Right atrium auricular region (tissue), 2 donors: Measurements from ENCODE around the gene CCDC180. TPM values are rescaled to one million over a fixed set of nuclear protein-coding genes. Genes with fewer than 3 reads are reported as not detected.

Experiments used
- DNase-seq: peaks from one replicate; pipeline ENCODE4 v3.0.0-alpha.2; 2019; ENCODE audit warnings: low spot score
- H3K27ac ChIP-seq, 2 donors: fragments of 200-600 bp; sonication (generic); 1 replicate in 1 of 2; 2 replicates in 1 of 2; pipeline ENCODE4 v1.5.1; 2016 to 2019
- H3K27me3 ChIP-seq, 2 donors: fragments of 200-600 bp; sonication (generic); one replicate each; pipeline versions ENCODE4 v1.5.1 to v1.6.0; 2017 to 2019
- H3K36me3 ChIP-seq: fragments of 200-600 bp; sonication (generic); one replicate; pipeline ENCODE4 v1.5.1; 2016
- H3K4me1 ChIP-seq, 2 donors: fragments of 200-600 bp; sonication (generic); one replicate each; pipeline versions ENCODE4 v1.5.1 to v1.6.0; 2017 to 2019
- H3K4me3 ChIP-seq, 2 donors: fragments of 200-600 bp; sonication (generic); 1 replicate in 1 of 2; 2 replicates in 1 of 2; pipeline ENCODE4 v1.5.1; 2017 to 2019; ENCODE audit warnings: mild to moderate bottlenecking in 1 of 2, moderate library complexity in 1 of 2
- H3K9me3 ChIP-seq, 2 donors: fragments of 200-600 bp; sonication (generic); one replicate each; pipeline ENCODE4 v1.5.1; 2019
- total RNA-seq, 2 donors: library from RNA; depleted of rRNA; stranded (reverse); fragments of >200 nt; gene quantifications; one replicate each; pipeline ENCODE4 v1.1.0, GENCODE V29; 2016
- TF ChIP-seq, protein P1 (sequence below), 2 donors: fragments of 200-600 bp; sonication (generic); IDR thresholded peaks; one replicate each; pipeline ENCODE4 v1.5.1; 2019; ENCODE audit warnings: antibody characterized with exemption in 2 of 2

The CCDC180 gene
- total RNA-seq, 2 donors from 2014 or later = 0.96 to 0.98 TPM

DNA sequence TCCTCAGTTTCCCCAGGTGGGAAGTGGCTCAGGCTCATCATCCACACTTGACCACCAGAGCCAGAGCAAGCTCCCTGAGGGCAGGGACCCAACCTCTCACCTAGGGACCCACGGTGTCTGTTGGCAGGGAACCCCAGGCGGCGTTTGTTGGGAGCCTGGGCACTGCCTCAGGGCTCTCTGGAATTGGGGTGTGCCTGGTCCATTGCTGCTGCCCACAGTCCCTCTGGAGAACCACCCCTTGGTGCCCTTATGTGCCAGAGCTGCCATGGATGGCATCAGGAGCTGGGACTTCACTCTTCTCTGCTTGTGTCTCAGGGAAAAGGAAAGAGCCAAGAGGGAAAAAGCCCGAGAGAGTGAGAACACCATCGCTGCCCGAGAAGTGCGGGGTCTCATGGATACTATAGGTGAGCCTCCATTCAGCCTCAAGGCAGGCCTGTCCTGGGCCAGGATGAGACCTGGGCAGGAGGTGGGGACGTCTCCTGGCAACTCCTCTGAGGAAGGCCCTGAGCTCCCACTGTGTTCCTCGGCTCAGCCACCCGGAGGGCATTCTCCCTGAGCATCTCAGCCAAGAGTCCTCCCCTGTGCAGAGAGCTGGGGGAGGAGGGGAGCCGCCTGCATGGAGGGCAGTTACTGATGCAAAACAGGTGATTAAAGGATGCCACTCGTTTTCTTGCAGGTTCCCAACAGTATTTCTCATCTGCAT, 4.5 kb downstream of the CCDC180 start:
- no peaks in the 10 kb centered on the region for H3K27me3 ChIP-seq
- TF ChIP-seq, protein P1, sequence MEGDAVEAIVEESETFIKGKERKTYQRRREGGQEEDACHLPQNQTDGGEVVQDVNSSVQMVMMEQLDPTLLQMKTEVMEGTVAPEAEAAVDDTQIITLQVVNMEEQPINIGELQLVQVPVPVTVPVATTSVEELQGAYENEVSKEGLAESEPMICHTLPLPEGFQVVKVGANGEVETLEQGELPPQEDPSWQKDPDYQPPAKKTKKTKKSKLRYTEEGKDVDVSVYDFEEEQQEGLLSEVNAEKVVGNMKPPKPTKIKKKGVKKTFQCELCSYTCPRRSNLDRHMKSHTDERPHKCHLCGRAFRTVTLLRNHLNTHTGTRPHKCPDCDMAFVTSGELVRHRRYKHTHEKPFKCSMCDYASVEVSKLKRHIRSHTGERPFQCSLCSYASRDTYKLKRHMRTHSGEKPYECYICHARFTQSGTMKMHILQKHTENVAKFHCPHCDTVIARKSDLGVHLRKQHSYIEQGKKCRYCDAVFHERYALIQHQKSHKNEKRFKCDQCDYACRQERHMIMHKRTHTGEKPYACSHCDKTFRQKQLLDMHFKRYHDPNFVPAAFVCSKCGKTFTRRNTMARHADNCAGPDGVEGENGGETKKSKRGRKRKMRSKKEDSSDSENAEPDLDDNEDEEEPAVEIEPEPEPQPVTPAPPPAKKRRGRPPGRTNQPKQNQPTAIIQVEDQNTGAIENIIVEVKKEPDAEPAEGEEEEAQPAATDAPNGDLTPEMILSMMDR (IDR thresholded peaks at IDR 0.05) = no peak
- H3K4me1 ChIP-seq = peaks cover 0 to 7% of the 10 kb centered on the region in 2 donors
- DNase-seq = no peak
- no peak overlapping the region for H3K4me3 ChIP-seq
- no peak overlapping the region for H3K27ac ChIP-seq
- peaks cover 29% of the 10 kb centered on the region for H3K36me3 ChIP-seq
- no peaks in the 10 kb centered on the region for H3K9me3 ChIP-seq

DNA sequence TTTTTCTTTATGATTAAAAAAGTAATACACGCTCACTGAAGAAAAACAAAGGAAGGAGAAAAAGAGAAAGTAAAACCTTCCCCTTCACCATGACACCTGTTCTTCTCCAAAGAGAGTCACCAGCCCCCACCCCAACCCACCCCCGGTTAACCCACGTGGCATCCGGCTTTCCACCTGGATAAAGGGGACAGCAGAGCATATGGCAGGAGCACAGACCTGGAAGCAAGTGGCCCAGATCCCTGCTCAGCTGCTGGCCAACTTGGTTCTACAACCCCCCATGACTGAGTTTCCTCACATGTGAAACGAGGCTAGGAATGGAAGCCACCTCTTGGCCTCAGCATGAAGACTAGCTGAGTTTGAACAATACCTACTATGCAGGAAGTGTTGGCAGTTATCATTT, 5.1 kb downstream of the CCDC180 start:
- peaks cover 0 to 1% of the 10 kb centered on the region in 2 donors for H3K4me1 ChIP-seq
- no peak overlapping the region for H3K4me3 ChIP-seq
- TF ChIP-seq, protein P1 (IDR thresholded peaks at IDR 0.05) = no peak
- DNase-seq = no peak
- no peak overlapping the region for H3K27ac ChIP-seq
- no peaks in the 10 kb centered on the region for H3K9me3 ChIP-seq
- no peaks in the 10 kb centered on the region for H3K27me3 ChIP-seq
- peaks cover 35% of the 10 kb centered on the region for H3K36me3 ChIP-seq

DNA sequence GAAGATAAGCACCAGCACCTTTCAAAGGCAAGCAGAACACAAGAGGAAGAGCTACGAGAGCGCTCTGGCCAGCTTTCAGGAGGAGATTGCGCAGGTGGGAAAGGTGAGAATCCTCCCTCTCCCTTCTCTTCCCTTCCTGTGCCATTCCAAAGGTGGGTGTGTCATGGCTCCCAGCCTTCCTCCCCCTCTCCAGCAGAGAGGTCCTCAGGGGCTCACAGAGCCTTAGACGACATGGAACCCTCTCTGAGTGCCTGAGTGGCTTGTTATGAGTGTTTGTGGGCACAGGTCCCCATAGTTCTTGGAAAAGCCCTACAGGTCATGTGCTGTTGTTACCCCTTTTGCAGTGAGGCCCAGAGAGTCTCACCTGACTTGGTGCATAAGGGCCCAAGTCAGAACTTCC, 5.8 kb downstream of the CCDC180 start:
- DNase-seq = no peak
- Histone ChIP-seq H3K4me3 (no peak overlapping the region), H3K27me3 (no peaks in the 10 kb centered on the region), H3K4me1 (no peaks in the 10 kb centered on the region), H3K36me3 (peaks cover 37% of the 10 kb centered on the region), H3K27ac (no peak overlapping the region), H3K9me3 (no peaks in the 10 kb centered on the region)
- TF ChIP-seq, protein P1 (IDR thresholded peaks at IDR 0.05) = no peak

DNA sequence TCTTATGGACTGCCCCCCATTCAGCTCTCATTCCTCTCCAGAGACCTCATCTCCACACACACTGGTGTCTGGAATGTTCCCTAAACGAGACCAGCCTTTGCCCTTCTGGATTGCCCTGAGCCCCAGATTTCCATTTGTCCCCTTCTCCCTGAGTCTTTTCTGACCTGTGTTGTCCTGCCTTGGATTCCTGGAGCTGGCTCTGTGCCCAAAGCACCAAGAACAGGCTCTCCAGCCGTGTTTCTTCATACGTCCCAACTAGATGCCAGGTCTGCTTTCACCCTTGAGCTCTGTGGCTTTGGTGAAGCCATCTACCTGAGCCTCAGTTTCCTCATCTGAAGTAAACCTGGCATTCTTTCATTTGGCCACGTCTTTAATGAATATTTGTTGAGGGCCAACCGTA, 6.3 kb downstream of the CCDC180 start:
- TF ChIP-seq, protein P1 (IDR thresholded peaks at IDR 0.05) = no peak
- Histone ChIP-seq H3K27ac (no peak overlapping the region), H3K9me3 (no peaks in the 10 kb centered on the region), H3K4me3 (no peak overlapping the region), H3K4me1 (no peaks in the 10 kb centered on the region), H3K27me3 (no peaks in the 10 kb centered on the region), H3K36me3 (peaks cover 37% of the 10 kb centered on the region)
- DNase-seq = no peak

DNA sequence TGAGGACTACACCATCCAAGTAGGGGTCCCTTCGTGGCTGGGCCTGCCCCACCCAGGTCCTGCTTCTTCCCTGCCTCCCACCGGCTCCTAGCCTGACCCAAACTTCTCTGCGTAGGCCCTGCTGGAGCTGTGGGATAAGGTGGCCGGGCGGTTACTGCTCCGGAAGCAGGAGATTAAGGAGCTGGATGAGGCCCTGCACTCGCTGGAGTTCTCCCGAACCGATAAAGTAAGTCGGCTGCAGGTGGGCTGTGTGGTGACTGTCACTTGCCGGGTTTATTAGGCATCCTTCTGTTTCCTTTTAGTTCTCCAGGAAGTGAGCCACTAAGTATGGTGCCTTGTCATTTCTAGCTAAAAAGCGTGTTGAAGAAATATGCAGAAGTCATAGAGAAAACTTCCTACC, 7.0 kb downstream of the CCDC180 start:
- Histone ChIP-seq H3K27me3 (no peaks in the 10 kb centered on the region), H3K36me3 (peaks cover 37% of the 10 kb centered on the region), H3K4me1 (no peaks in the 10 kb centered on the region), H3K4me3 (no peak overlapping the region), H3K9me3 (no peaks in the 10 kb centered on the region), H3K27ac (no peak overlapping the region)
- TF ChIP-seq, protein P1 (IDR thresholded peaks at IDR 0.05) = no peak
- no peak for DNase-seq

DNA sequence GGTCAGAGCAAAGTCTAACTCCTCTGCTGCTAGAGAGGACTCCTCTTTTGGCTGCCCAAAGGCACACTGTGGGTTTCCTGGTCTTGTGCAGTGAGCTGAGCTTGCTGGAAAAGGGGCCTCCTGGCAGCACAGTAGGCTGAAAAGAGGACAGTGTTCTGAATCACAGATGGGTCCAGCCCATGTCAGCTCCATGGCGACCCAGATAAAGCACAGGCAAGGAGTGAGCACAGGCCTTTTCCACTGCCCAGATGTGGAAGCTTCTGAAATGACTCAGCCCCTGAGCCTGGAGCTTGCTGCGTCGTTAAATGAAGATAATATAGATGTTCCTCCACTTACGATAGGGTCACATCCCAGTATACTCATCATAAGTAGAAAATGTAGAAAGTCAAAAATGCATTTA, 8.1 kb downstream of the CCDC180 start:
- Histone ChIP-seq H3K4me3 (no peak overlapping the region), H3K4me1 (no peaks in the 10 kb centered on the region), H3K9me3 (no peaks in the 10 kb centered on the region), H3K36me3 (peaks cover 37% of the 10 kb centered on the region), H3K27me3 (no peaks in the 10 kb centered on the region), H3K27ac (no peak overlapping the region)
- no peak for DNase-seq
- TF ChIP-seq, protein P1 (IDR thresholded peaks at IDR 0.05) = no peak
